ENCODE results near the gene MKS1.

GRCh38 chr17:58200024-58200633 is 18.9 kb downstream of the MKS1 start:
- peak in 1 of 5 experiments; percentile 44 for TF ChIP-seq CTCF (IDR thresholded peaks at IDR 0.05 in 4 of 5, conservative IDR thresholded peaks at IDR 0.05 in 1 of 5)
- TF ChIP-seq POLR2A (IDR thresholded peaks at IDR 0.05): no peak

Measured in gastrocnemius medialis (tissue), 4 donors.